K562 (cell line): Measurements from ENCODE around the gene MAU2. TPM values are rescaled to one million over a fixed set of nuclear protein-coding genes. Genes with fewer than 3 reads are reported as not detected.

Experiments used
- CLOCK ChIP-seq: fragments of 250-450 bp; sonication (Bioruptor Pico); IDR thresholded peaks from 2 replicates; pipeline ENCODE4 v1.4.0; 2020; ENCODE audit warnings: mild to moderate bottlenecking, moderate library complexity, borderline replicate concordance
- DDX20 ChIP-seq: fragments of 450-650 bp; IDR thresholded peaks from 2 replicates; pipeline ENCODE4 v1.6.1; 2016; ENCODE audit warnings: missing genetic modification characterization, low read depth, mild to moderate bottlenecking, missing compliant biosample characterization, moderate library complexity
- HDAC2 ChIP-seq: fragments of 450-650 bp; IDR thresholded peaks from 2 replicates; pipeline ENCODE4 v1.6.1; 2016; ENCODE audit warnings: mild to moderate bottlenecking
- JUN ChIP-seq, 2 experiments: sonication (generic) in 1 of 2; formaldehyde crosslinking in 1 of 2; IDR thresholded peaks; 2 replicates each; pipeline versions ENCODE4 v1.6.1 to v1.8.0; 2012 to 2022; ENCODE audit warnings: borderline replicate concordance in 2 of 2, mild to moderate bottlenecking in 2 of 2, improper control_type of control experiment in 1 of 2, low read depth in 1 of 2, low read length in 1 of 2, missing genetic modification reagents in 1 of 2
- OTX1 ChIP-seq: fragments of 450-650 bp; formaldehyde crosslinking; IDR thresholded peaks from 2 replicates; pipeline ENCODE4 v1.4.0; 2022; ENCODE audit warnings: mild to moderate bottlenecking
- PKNOX1 ChIP-seq: fragments of 450-650 bp; IDR thresholded peaks from 2 replicates; pipeline ENCODE4 v1.6.1; 2016
- SMAD2 ChIP-seq: fragments of 150-350 bp; IDR thresholded peaks from 2 replicates; pipeline ENCODE4 v1.6.1; 2014; ENCODE audit warnings: low read depth, mild to moderate bottlenecking, low read length
- ZNF280A ChIP-seq: fragments of 450-650 bp; IDR thresholded peaks from 2 replicates; pipeline ENCODE4 v1.6.1; 2018; ENCODE audit warnings: mild to moderate bottlenecking, low read depth; ENCODE audit not compliant: partially characterized antibody
- ZNF583 ChIP-seq: fragments of 250-450 bp; sonication (Bioruptor Pico); IDR thresholded peaks from 2 replicates; pipeline ENCODE4 v1.4.0; 2020
- polyA plus RNA-seq, 8 experiments: library from polyadenylated mRNA; depleted of rRNA in 4 of 8; stranded (reverse) in 5 of 8; unstranded in 3 of 8; fragments of >200 nt; fragmentation: Nextera tagmentation in 2 of 8; fragmentation: Illumina TruSeq in 1 of 8; extraction: Ambion mirVana in 2 of 8; extraction: Trizol in 1 of 8; gene quantifications; 2 replicates each; pipeline versions ENCODE4 v1.2.1 to v1.2.3, GENCODE V29; 2011 to 2014; ENCODE audit warnings: inconsistent platforms in 1 of 8, missing spikeins in 1 of 8
- total RNA-seq, 7 experiments: library from RNA; depleted of rRNA in 6 of 7; stranded (reverse); fragments of >200 nt in 6 of 7; fragmentation: Illumina TruSeq in 2 of 7; extraction: Trizol in 2 of 7; gene quantifications; 2 replicates each; pipeline versions ENCODE4 v1.2.1 to v1.2.3, GENCODE V29; 2011 to 2021; ENCODE audit warnings: low replicate concordance in 1 of 7
- TF ChIP-seq, protein P1 (sequence below): fragments of 250-450 bp; sonication (Bioruptor Pico); IDR thresholded peaks from 2 replicates; pipeline ENCODE4 v1.5.0; 2021; ENCODE audit warnings: mild to moderate bottlenecking, borderline replicate concordance

Gene MAU2
- total and polyA plus RNA-seq, 9 of the 15 experiments (the other 6 are each of a cell fraction or from before 2014, with no cell fraction given): 1.2 to 48.1 (median 19.4) TPM

- peak; percentile 67 for TF ChIP-seq PKNOX1
- no peak for TF ChIP-seq CLOCK (CRISPR knock-in tag)
- TF ChIP-seq ZNF583: no peak
- TF ChIP-seq, protein P1, sequence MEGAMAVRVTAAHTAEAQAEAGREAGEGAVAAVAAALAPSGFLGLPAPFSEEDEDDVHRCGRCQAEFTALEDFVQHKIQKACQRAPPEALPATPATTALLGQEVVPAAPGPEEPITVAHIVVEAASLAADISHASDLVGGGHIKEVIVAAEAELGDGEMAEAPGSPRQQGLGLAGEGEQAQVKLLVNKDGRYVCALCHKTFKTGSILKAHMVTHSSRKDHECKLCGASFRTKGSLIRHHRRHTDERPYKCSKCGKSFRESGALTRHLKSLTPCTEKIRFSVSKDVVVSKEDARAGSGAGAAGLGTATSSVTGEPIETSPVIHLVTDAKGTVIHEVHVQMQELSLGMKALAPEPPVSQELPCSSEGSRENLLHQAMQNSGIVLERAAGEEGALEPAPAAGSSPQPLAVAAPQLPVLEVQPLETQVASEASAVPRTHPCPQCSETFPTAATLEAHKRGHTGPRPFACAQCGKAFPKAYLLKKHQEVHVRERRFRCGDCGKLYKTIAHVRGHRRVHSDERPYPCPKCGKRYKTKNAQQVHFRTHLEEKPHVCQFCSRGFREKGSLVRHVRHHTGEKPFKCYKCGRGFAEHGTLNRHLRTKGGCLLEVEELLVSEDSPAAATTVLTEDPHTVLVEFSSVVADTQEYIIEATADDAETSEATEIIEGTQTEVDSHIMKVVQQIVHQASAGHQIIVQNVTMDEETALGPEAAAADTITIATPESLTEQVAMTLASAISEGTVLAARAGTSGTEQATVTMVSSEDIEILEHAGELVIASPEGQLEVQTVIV (CRISPR knock-in tag): no peak
- TF ChIP-seq DDX20: no peak
- TF ChIP-seq OTX1 (CRISPR knock-in tag): no peak
- no peak for TF ChIP-seq SMAD2
- peak; percentile 86 for TF ChIP-seq JUN (IDR thresholded peaks at IDR 0.05; ENCODE audit: borderline replicate concordance, low read depth, low read length)
- TF ChIP-seq JUN (CRISPR knock-in tag; IDR thresholded peaks at IDR 0.05; ENCODE audit: borderline replicate concordance): no peak
- TF ChIP-seq HDAC2: no peak
- no peak for TF ChIP-seq ZNF280A
Measured at GRCh38 chr19:19403373-19403901, 82.8 kb downstream of the MAU2 start (continued).
